Hematopoietic multipotent progenitor cell treated with erythropoietin and hydrocortisone succinate and interleukin-3 and kit ligand, for 17 days (in vitro differentiated cells): ENCODE results near the gene PTPN14.
"Not testable (repeated sequence)": the region's sequence is repeated elsewhere in the genome, so short reads cannot be mapped to it uniquely, and the experiment has no call there.

ENCODE experiments used
- DNase-seq: peaks from one replicate; pipeline ENCODE4 v3.0.0-alpha.2; 2015; ENCODE audit warnings: low spot score

The PTPN14 gene

DNA sequence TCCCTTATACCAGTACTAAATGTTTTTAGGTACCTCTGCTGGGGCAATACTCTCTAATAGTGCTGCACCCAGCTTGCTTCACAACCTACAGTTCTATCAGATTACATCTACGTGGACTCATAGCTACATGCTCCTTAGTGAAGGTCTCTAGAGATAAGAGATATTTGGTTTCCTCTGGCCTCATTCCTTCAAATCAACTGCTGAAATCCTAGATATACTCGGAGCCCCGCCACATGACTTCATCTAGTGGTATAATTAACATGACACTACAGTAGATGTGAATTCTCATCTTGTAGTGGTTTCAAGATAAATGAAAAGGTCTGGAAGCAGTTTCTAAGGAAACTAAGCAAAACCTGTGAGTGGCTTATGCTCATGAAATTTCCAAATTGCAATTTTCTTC lies 155.1 kb downstream of the PTPN14 start:
- no peak for DNase-seq

DNA sequence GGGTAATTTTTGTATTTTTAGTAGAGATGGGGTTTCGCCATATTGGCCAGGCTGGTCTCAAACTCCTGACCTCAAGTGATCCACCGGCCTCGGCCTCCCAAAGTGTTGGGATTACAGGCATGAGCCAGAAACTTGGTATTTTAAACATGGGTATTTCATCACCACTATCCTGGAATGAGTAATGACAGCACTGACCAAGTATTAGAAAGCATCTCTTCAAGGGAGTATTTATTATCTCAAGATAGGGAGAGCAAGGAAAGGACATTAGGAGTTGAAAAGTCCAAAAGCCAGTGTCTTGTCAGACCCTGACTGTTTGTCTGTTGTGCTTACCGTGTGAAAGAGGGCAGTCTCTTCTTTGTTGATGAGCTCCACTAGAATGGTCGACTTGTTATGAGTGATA lies 156.8 kb downstream of the PTPN14 start:
- not testable (repeated sequence) for DNase-seq

DNA sequence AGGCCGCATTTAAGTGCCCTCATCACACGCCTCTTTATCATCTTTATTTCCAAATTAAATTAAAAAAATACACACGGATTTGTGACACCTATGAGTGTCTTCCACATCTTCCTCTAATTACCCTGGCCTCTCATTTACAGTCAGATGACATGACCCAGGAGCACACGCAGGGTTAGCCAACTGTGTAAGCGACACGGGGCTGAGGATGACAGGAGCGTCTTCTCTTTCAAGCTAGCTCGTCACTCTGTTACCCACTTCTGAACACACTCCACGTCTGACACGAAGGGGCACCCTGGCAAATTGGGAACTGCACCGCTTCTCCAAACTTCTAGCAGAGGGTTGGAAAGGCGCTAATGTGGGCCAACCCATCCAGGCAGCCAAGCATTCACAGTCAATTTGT lies 158.3 kb downstream of the PTPN14 start:
- DNase-seq, result no peak

DNA sequence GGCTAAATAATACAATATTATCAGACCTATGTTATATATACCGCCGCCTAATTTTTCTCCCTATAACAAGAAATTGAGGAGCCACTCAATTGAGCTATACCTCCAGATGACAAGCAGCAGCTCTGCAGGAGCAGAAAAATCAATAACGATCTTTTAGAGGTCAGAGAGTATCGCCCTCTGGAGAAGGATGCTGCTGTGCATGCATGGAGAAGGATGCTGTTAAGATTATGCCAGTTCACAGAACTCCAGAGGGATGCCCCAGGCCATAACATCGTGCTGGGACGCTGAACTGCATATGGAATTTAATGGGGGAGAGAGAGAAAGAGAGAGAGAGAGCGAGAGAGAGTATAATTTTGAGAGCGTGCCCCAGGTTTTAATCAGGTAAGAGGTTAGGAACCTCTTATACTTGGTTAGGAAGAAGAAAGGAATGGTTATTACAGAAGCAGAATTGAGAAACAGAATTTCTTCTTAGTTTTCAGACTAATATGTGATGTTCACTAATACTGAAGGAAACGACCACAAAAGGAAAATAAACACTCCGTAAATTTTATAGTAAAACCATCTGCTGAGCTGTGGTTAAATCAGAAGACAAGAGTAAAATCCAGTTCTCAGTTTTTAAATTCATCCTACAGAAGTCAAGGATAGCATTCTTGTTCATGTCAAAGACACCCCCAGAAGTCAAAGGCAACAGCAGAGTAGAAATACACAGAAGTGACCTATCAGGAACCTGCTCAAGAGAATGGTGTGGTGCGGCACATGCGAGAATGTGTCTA lies 159.3 kb downstream of the PTPN14 start:
- no peak for DNase-seq

DNA sequence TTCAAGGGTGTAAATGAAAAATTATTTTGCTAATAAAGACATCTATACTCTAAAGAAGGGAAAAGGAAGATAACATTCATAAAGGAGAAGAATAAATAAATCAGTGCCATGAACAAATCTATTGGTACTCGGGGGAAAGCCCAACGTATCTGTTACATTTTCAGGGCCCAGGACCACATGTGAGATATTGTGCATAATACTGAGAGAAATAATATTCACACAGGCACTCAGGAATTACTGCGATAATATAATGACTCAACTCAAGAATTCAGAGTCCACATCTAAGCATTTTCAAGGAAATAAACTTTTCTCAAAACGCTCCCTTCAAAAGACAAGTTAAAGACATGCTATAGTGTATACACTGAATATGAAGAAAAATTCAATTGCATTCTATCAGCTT lies 161.7 kb downstream of the PTPN14 start:
- DNase-seq, result no peak

DNA sequence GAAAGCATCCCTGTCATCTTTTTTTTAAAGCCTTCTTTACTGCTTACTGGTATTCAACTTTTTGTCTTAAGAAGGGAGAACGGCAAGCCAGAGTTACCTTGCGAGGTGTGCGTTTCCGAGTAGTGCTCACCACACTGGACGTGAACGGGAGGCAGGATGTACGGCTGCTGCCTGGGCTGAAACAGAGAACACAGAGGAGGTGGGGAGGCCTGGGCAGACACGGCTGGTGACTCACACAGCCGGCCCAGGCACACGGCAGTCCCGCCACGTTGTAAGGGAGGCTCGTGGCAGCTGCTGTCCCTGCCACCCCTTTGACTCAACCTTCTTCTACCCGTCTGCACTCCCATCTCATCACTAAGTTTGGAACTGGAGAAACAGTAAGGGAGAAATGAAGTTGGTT lies 164.7 kb downstream of the PTPN14 start:
- DNase-seq, result no peak

DNA sequence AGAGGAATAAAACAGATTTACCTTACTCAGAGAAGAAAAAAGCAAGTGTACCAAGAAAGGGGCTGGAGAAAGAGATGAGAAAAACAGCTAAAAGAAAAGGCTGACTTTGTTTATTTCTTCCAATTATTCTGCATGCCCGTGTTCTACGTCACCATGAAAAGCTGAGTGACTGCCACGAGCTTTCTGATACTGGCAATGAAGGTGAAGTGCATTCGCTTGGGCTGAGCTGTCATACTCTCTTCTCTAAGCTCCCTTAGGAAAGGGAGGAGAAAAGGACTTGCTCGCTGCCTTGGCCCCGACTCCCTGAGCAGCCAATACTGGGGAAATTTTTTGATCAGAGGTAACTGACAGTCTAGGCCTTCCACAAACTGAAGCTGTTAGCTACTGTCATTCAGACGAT lies 165.1 kb downstream of the PTPN14 start:
- DNase-seq, result no peak

DNA sequence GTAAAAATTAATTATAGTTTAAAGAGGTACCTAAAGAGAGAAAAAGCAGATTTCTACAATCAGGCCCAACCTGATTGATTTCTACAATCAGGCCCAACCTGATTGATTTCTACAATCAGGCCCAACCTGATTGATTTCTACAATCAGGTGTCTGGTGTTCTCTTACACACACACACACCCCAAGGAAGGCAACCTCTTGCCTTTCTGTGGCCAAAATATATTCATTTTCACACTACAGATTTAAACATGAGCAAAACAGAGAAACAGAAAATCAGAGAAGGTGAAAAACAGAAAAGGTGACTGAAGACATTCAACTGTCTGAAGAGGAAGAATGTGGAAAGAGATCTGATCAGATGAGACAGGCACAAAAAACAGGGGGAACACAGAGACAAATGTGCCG lies 166.0 kb downstream of the PTPN14 start:
- DNase-seq, result no peak

DNA sequence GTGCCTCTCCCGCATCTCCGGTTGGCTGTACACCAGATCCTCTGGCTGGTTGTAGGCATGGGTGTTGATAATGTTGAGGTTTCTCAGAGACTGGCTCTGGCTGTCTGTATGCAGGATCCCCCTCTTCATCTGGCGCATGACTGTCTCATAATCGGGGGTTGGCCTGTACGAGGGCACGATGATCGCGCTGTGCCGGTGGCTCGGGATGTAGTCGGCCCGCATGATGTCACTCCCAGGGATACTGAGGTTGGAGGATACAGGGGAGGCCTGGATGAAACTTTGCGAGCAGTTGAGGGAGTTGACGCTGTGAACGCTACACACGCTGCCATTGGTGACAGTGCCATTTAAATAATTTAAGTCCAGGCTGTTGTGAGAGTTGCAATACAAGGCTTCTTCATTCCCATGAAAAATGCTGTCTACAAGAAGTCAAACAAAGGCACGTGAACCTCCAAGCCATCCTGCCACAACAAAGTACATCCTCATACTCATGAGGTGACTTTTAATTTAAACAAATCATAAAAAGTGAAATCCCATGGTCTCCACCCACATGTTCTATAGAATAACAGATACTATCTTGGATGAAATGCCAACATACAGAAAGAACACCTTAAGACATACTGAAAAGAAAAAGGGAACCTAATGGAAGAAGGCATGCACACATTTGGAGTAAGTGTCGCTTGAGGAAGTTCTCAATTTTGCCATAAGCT lies 166.9 kb downstream of the PTPN14 start:
- DNase-seq, result no peak

DNA sequence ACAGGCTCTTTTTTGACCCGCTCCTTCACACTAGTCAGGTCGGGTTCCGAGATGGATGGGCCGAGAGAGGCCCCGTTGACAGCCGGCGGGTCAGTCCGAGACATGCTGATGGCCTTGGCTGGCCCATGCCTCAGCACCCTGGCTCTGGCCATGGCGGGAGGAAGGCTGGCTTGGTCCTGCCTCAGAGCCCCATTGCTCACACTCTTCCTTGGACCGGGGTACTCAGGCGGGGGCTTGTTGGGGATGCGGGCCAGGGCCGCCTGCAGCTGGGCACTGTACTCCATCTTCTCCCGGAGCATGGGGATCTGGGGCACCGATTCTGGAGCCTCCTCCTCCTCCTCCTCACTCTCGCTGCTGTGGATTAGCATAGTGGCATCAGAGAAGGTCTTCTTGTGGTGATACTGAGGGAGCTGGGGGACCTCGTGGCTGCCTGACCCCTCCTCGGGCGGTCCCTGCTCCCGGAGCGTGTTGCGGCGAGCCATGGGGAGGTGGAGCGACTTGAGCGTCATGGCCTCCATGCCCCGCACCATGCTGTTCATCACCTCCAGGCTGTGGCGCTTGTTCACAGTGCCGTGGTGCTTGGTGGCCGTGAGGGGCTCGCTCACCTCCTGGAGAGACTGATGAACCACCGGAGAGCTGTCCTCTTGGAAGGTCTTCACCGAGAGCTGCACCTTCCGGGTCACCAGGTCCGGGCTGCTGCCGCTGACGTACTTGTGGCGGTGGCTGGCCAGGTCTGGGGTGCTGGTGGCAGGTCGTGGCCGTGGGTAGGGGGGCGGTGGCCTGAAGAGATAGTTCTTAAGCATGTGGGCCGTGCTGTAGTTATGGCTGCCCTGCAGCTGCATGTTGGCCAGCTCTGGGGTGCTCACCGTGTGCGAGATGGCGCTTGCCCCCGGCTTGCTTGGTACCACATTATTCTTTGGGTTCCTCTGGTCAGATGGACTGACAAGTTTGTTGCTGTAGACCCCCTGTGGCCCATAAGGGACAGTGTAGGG lies 167.7 kb downstream of the PTPN14 start:
- DNase-seq, result no peak

DNA sequence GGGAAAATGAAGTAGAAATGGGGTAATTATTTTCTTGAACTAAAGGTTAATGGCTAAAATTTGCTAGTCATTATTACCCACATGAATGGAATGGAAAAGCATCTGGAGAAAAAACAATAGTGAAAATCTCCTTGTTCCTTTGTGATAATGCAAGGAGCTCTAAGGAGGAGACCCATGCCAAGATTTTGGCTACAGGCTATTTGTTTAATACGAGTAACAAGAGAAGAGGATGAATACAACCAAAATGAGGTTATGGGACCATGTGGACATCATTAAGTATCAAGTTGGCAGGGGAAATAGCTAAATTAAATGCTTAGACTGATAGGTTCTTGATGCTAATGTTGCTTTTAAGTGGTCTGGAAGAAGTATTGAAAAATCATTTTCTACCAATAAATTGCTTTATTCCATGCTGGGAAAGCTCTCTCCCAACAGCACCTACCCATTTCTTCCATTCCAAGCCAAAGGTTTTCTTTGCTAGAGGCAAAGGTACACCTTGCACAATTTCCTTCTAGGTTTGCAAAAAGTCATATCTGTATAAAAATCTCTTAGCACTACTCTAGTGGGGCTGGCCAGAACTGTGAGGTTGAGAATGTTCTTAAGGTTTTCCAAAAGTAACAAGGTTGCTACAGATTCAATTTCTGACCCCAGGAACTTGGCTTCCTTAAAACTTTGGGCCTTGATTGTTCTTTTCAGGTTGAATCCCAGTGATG lies 170.3 kb downstream of the PTPN14 start:
- no peak for DNase-seq

DNA sequence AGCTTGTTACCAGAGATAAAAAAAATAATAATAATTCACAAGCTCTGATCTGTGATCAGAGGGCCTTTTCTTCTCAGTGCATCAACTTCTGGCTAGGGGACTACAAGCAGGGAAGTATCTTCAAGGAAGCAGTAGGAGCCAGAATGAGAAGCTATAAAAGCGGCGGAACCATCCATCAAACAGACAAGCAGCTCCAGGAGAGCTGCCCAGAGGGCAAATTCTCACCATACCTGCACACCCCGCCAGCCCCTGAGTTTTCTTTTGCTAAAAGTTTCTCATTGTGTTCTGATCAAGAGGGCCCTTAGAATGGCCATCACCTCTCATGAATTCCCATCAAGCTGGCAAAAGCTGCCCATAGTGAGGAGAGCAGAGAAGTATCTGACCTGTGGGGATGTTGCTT lies 171.0 kb downstream of the PTPN14 start:
- no peak for DNase-seq

DNA sequence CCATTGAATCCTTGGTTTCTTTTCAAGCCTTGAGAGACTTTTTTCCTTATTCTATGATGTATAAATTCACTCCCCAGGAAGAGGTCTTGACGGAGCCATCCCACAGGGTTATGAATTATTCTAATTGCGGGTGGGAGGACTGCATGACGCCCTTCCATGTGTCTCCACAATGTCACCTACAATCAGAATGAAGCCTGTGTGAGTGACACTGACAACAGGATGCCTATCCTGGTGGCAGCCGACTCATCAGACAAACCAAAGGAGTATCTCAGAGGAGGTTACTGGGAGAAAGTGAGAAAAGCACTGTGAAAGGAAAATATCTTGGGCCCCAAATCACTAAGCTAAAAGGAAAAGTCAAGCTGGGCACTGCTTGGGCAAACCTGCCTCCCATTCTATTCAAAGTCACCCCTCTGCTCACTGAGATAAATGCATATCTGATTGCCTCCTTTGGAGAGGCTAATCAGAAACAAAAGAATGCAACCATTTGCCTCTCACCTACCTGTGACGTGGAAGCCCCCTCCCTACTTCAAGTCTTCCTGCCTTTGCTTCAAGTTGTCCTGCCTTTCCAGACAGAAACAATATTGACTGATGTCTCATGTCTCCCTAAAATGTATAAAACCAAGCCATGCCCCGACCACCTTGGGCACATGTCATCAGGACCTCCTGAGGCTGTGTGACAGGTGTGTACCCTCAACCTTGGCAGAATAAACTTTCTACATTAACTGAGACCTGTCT lies 172.0 kb downstream of the PTPN14 start:
- no peak for DNase-seq

DNA sequence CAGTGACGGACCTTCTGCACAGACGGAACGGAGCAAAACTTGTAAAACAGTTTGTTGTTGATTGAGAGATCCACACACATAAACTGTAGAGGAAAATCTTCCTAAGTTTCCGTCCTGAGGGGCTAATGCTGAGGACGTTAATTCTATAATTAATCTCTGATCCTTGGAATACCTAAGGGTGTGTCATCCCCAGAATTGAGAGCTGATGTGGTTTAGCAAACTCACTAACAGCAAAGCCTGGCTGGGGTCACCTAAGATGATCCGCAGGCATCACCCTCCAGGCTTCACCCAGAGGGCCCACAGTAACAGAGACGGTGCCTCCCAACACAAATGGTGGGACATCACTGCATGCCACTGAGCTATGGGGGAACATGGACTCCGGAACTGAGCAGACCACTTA lies 172.9 kb downstream of the PTPN14 start:
- no peak for DNase-seq

DNA sequence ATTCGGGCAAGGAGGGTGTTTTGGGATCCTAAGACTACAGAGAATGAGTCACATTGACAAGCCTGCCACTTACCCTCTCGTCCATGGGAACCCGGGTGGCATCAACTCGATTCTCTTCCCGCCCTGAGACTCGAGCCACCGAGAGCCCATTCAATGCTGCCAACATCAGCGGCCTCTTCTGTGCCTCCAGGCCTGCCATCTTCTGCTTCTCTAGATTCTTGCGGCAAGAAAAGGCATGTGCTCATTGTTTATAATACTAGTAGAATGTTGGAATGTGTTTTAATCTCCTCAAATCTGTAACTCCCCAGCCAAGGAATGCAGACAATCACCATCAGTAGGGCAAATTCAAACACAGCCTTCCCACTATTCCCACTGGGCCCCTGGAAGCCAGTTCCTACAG lies 173.5 kb downstream of the PTPN14 start:
- no peak for DNase-seq

DNA sequence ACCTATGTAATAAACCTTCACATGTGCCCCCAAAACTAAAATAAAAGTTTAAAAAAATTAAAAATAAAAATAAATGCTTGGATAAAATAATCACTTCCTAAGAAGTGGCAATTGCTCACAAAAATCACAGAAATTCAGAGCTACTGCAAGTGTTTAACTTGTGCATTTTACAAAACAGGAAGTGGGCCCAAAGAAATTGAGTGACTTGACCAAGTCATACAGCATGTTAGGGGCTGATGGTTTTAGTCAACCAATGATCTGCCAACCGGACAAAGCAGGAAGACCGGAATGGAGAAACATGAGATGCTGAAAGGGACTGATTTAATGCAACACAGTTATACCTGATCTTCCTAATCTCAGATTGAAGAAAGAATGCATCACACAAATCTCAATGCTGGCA lies 173.9 kb downstream of the PTPN14 start:
- DNase-seq, result no peak

DNA sequence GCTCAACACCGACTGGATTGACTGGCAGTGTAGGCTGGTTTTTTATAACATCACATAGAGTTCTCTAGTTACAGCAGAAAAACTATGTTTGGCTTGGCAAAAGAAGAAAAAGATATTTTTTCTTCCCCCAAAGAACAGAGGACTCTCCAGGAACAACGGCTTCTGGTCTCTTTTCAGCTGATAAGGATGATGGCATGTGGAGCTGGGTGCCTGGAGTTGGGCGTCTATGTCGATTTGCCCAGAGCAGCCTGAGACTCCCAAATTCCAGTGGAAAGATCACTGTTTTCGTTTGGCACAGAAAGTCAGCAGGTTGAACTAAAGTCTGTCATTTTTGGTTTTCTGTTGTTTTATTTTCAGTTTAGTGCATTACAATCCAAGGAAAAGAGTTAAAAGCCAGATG lies 179.3 kb downstream of the PTPN14 start:
- DNase-seq, result no peak

DNA sequence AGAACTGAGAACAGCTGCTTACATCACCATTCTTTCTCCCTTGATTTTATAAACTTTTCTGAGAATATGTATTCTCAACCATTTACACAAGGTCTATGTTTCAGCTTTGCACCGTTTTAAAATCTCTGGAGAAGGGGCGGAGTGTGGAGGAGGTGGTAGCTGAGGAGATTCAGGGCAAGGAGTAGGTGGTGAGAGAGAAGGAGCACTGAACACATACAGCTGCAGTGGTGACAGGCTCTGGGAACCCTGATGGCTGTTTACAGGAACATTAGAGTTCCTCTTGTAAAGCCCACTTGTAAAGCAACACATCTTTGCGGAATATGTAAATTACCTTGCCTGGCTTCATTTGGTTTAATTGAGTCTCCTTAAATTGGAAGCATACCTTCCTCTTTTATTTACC lies 180.8 kb downstream of the PTPN14 start:
- no peak for DNase-seq

DNA sequence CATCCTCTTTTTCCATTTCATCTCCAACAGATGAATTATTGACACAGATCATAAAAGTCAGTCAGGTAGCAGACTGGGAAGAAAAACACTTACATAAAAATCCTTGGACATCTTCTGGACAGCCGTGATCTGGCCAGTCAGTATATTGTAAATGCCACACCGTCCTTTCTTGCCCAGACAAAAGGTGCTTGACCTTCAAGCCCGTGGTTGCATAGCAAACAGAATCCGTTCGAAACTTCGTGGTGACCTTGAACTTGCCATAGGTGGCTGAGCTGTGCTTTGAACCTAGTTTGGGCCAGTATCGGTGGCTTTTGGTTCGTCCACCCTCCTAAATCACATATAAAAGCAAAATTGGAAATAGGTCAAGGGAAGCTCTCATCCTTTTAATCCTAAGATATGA lies 182.0 kb downstream of the PTPN14 start:
- no peak for DNase-seq

DNA sequence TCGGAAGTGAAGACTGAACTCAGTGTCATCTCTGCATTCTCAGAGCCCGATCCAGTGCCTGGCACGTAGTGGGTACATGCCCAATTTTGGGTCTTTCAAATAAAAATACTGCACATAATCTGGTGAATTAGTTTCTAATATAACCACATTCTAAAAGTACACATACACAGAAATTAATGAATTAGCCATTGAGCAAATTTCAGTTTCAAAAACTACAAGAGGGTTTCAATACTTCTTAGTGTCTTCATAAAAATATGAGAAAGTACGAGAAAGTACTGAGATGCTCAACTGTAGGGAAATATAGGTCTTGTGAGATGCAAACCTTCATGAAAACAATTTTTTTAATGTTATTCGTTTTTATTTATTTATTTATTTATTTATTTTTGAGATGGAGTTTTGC lies 183.6 kb downstream of the PTPN14 start:
- DNase-seq, result no peak

DNA sequence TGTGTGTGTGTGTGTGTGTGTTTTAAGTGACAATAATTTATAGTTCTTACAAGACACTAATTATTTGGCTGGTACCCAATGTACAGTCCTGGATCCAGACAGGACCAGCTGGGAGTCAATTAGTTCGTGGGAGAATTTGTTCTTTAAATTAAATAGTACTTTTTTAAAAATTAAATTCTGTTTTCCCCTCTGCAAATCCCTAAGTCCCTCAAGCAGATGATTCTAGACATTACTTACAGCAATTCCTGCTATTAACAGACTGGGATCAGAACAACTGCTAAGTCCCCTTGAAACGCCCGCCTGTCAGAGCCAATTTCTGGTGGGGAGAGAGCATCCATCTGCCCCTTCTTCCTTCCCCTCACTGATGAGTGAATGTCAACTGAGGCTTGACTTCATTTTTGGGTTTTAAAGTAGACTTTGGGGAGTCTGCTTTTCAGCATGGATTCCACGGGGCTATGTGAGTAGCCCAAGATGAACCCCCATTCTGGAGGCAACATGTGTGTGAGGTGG lies 186.6 kb downstream of the PTPN14 start:
- no peak for DNase-seq
